Spinal cord (tissue), 10 donors: Measurements from ENCODE around the gene ATRIP. TPM values are rescaled to one million over a fixed set of nuclear protein-coding genes. Genes with fewer than 3 reads are reported as not detected.
"Not testable (repeated sequence)": the region's sequence is repeated elsewhere in the genome, so short reads cannot be mapped to it uniquely, and the experiment has no call there.

Experiments used
- DNase-seq, 6 donors: peaks; one replicate each; pipeline versions ENCODE4 v3.0.0 to v3.0.0-alpha.2; 2013 to 2015; ENCODE audit warnings: low spot score in 6 of 6, low read depth in 4 of 6
- H3K27ac ChIP-seq: one replicate; pipeline ENCODE4 v1.5.1; 2013; ENCODE audit warnings: low read depth, low read length, control low read depth
- H3K27me3 ChIP-seq: one replicate; pipeline ENCODE4 v1.6.1; 2013; ENCODE audit warnings: low read length; ENCODE audit not compliant: control insufficient read depth, insufficient read depth
- H3K36me3 ChIP-seq: one replicate; pipeline ENCODE4 v1.6.1; 2013; ENCODE audit warnings: low read length; ENCODE audit not compliant: control insufficient read depth, insufficient read depth
- H3K4me1 ChIP-seq: one replicate; pipeline ENCODE4 v1.6.1; 2013; ENCODE audit warnings: low read length; ENCODE audit not compliant: control insufficient read depth, insufficient read depth
- H3K4me3 ChIP-seq: one replicate; pipeline ENCODE4 v1.5.1; 2013; ENCODE audit warnings: low read depth, low read length, control low read depth
- H3K9me3 ChIP-seq: one replicate; pipeline ENCODE4 v1.6.1; 2013; ENCODE audit warnings: low read length; ENCODE audit not compliant: control insufficient read depth, insufficient read depth
- WGBS: methylation state at CpG from one replicate; pipeline ENCODE4 v1.1.5; 2013; ENCODE audit warnings: missing lambda C conversion rate; ENCODE audit not compliant: insufficient coverage; 5-methylcytosine and 5-hydroxymethylcytosine counted together
- long read RNA-seq, 4 donors: transcript quantifications; one replicate each; lab custom pipeline, GENCODE V29; 2026
- polyA plus RNA-seq, 2 donors: library from polyadenylated mRNA; unstranded; fragments of 120-200 nt; gene quantifications; one replicate each; pipeline ENCODE4 v1.2.1, GENCODE V29; 2013; ENCODE audit not compliant: insufficient read length in 2 of 2
- total RNA-seq, 2 donors: library from RNA; depleted of rRNA in 1 of 2; stranded (reverse); fragments of 120-200 nt in 1 of 2; fragments of >200 nt in 1 of 2; gene quantifications; one replicate each; pipeline versions ENCODE4 v1.2.3 to v1.2.4, GENCODE V29; 2013 to 2014
- donor health status: healthy.

Gene ATRIP
- total RNA-seq (1 to 10 TPM; 5.5 to 7.9 TPM), polyA plus RNA-seq (10 to 100 TPM; 11.2 to 12.8 TPM)
- long read RNA-seq, donor 1, partial matches to known transcripts: 61 of 61 reads
- long read RNA-seq, donor 1, other reads (novel, unspliced or antisense): 0 of 61 reads
- long read RNA-seq, donor 2: 0 reads
- long read RNA-seq, donor 3: 0 reads
- long read RNA-seq, donor 4, full-length matches to known transcripts: 1 of 1 reads
- long read RNA-seq, donor 4, partial matches to known transcripts: 0 of 1 reads
- long read RNA-seq, donor 4, other reads (novel, unspliced or antisense): 0 of 1 reads

DNA sequence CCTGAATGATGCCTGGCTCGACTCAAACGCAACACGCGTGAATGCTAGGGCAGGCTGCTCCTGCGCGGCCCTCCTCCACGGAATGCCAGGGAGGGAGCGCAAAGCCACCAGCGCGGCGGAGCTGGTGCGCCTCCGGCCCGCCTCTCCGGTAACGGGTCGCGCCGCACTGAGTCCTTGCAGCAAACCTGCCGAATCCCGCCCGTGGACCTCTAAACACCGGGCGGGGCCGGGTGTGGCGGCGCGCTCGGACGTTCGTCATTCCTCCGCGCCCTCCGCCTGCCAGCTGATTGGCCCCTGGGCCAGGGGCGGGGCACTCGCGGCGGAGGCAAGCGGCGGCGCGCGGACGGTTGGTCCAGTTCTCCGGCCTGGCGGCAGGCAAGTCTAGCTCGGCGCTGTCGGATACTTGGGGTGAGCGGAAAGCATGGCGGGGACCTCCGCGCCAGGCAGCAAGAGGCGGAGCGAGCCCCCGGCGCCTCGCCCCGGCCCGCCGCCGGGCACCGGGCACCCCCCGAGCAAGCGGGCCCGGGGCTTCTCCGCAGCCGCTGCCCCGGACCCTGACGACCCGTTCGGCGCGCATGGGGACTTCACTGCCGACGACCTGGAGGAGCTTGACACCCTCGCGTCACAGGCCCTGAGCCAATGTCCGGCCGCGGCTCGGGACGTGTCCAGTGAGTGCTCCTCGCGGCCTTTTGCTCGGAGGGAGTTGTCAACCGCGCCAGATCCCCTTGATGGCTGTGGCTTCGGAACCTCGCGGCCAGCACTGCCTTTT lies at the start of gene ATRIP:
Gene ATRIP (plus strand): TSS at position 313 of the 769 bp plus-strand sequence. CDS start 109 bp downstream, at position 422.
- DNase-seq: peak in 4 of 6 donors; percentile 74 to 95 (median 89)
- H3K27me3 ChIP-seq: no peaks in the 10 kb centered on the region
- no peaks in the 10 kb centered on the region for H3K9me3 ChIP-seq
- peak within 1 kb of the TSS; percentile 85 for H3K27ac ChIP-seq
- peaks cover 32% of the 10 kb centered on the region for H3K36me3 ChIP-seq
- peaks cover 21% of the 10 kb centered on the region for H3K4me1 ChIP-seq
- WGBS: under 1% methylated on average over 91 of the region's 91 CpGs
- H3K4me3 ChIP-seq: peak within 1 kb of the TSS; percentile 79

DNA sequence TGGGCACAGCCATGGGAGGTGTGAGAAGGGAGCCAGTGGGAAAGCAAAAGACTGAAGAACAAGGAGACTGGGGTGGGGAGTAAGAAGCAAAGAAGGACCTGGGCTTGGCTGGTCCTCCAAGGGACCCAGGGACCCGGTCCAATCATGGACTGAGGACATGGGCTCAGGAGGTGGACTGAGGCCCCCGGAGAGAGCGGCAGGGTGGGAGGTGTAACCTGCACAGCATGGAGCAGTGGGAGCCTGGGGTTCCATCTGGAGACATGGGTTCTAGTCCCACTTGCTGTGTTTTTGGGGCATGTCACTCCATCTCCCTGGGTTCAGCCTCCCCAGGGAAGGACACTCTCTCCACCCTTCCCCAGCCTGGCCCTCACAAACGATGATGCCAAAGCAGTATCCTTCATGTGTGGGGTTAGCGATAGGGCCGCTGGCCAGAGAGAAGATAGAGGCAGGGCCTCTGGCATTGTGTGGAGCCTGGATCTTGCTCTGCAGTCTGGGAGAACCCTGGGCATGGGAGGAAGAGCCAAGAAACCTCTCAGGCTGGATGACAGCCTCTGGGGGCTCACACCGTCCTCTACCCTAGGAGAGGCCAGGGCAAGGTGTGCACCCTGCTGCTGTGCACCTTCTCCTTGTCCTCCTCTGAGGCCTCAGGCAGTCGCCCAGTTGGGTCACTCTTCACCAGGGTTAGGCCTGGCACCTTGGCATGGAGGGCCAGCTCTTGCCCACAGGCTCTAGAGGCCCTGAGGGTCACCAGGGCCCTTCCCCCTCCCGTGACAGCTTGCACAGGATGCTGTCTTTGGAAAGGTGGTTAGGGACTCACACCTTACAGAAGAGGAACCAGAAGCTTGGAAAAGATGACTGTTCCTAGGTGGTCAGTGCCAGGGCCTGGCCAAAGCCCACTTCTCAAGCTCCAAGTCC lies 48.5 kb upstream of the ATRIP start:
- Histone ChIP-seq H3K27ac (no peak overlapping the region), H3K36me3 (peaks cover 14% of the 10 kb centered on the region), H3K27me3 (no peaks in the 10 kb centered on the region), H3K4me1 (peaks cover 5% of the 10 kb centered on the region), H3K4me3 (no peak overlapping the region), H3K9me3 (no peaks in the 10 kb centered on the region)
- DNase-seq: no peak
- WGBS: 75% methylated on average over 8 of the region's 9 CpGs

DNA sequence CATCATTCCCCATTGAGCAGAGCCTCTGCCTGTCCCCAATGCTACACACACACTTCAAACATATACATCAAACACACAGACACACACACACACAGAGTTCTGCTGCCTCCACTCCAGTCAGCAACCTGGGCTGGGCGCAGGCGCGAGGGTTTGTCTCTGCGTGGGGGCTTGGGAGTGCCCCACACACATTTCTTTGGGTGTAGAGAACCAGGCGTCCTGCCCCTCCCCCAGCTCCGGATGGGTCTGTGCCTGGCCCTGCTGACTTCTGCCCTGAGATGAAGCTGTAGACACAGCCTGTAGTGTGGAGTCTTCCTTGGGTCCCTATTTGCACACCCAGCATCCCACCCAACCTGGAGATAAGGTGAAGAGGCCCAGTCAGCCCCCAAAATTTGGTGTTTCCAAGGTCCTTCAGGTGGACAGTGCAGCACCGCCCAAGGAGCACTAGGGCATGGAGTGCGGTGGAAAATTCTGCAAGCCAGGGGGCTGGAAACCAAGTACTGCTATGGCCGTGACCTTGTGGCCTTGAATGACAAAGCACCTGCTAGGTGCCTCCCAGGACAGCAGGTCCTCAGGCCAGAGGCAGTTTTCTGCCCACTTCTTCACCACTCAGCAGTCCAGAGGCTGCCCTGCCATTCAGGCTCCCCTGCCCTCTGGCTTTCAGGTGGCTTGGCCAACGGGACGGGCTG lies 47.7 kb upstream of the ATRIP start:
- H3K27ac ChIP-seq: no peak overlapping the region
- peaks cover 5% of the 10 kb centered on the region for H3K4me1 ChIP-seq
- H3K4me3 ChIP-seq: no peak overlapping the region
- no peaks in the 10 kb centered on the region for H3K9me3 ChIP-seq
- H3K27me3 ChIP-seq: no peaks in the 10 kb centered on the region
- peaks cover 22% of the 10 kb centered on the region for H3K36me3 ChIP-seq
- 52% methylated on average over 11 of the region's 11 CpGs for WGBS
- no peak for DNase-seq

DNA sequence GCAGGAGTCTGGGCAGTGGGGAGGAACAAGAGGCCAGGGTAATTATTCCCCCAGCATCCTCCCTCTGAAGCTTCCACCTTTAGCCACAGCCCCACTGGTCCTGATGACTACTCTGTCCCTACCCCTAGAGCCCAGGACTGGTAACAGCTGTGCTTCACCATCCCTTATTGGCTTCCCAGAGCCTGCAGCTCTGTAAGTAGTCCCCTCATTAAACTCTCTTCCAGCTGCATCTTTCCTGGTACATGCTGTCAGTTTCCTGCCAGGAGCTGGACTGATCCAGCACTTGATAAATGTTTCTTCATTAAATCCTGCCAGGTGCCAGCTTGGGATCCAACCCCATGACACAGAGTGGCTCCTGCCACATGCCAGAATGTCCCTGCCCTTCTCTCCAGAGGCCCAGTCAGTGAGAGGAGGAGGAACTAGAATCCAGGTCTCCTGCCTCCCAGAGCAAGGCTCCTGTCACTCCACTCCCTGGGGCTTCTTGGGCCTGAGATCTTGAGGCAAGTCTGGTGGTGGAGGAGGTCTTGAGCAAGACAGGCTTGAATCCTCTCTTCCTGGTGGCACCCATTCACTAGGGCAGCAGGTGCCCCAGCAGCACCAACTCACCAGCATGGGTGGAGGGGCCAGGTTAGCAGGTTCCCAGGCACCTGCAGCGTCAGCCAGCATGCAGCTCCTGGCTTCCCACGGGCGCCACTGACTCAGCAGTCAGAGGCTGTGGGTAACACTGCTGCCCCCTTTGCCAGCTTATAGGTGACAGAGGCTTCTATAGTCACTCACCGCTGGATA lies 47.0 kb upstream of the ATRIP start:
- H3K27ac ChIP-seq: no peak overlapping the region

DNA sequence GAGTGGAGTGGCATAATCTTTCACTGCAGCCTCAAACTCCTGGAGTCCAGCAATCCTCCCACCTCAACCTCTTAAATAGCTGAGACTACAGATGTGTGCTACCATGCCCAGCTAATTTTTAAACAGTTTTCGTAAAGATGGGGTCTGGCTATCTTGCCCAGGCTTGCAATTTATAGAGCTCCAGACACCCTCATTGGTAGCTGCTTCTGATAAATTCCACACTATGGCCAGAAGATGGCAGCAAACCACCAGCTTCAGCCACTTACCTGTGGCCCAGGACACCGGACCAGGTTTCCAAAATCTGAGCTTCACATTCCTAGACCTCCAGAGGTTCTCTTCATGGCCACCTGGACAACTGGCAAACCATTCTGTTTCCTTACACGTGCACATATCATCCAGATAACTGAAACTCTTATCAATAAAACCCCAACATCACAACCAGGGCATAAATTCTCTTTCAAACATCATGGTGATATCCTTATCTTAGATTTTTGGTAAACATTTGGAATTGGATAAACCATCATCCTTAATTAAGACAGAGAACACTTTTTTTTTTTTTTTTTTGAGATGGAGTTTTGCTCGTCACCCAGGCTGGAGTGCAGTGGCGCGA lies 45.6 kb upstream of the ATRIP start:
- H3K27me3 ChIP-seq: no peaks in the 10 kb centered on the region
- DNase-seq: peak in 4 of 6 donors; percentile 25 to 78 (median 52)
- 80% methylated on average over 6 of the region's 6 CpGs for WGBS
- peaks cover 43% of the 10 kb centered on the region for H3K36me3 ChIP-seq
- no peaks in the 10 kb centered on the region for H3K9me3 ChIP-seq
- H3K4me1 ChIP-seq: peaks cover 5% of the 10 kb centered on the region
- H3K27ac ChIP-seq: no peak overlapping the region
- no peak overlapping the region for H3K4me3 ChIP-seq

More for the DNA sequence above, 47.0 kb upstream of the ATRIP start:
- Histone ChIP-seq H3K27me3 (no peaks in the 10 kb centered on the region), H3K4me1 (peaks cover 5% of the 10 kb centered on the region), H3K36me3 (peaks cover 30% of the 10 kb centered on the region), H3K4me3 (no peak overlapping the region), H3K9me3 (no peaks in the 10 kb centered on the region)
- WGBS: 76% methylated on average over 3 of the region's 4 CpGs
- DNase-seq: peak in 1 of 6 donors; percentile 35

DNA sequence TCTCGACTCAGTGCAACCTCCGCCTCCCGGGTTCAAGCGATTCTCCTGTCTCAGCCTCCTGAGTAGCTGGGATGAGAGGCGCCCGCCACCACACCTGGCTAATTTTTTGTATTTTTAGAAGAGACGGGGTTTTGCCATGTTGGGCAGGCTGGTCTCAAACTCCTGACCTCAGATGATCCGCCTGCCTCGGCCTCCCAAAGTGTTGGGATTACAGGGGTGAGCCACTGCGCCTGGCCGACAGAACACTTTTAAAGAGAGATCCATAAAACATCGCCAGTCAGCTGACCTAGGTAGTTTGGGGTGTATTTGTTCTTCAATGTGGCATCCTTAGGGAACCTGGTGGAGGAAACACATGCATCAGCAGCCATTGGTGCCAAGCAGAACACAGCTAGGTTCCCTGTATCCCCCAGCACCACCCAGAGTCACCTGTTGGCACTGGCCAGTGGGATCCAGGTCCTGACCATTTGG lies 45.1 kb upstream of the ATRIP start:
- H3K9me3 ChIP-seq, H3K4me1 ChIP-seq, H3K4me3 ChIP-seq, DNase-seq, H3K27me3 ChIP-seq, H3K27ac ChIP-seq: not testable (repeated sequence)
- peaks cover 49% of the 10 kb centered on the region for H3K36me3 ChIP-seq
- WGBS: 97% methylated on average over 11 of the region's 12 CpGs

DNA sequence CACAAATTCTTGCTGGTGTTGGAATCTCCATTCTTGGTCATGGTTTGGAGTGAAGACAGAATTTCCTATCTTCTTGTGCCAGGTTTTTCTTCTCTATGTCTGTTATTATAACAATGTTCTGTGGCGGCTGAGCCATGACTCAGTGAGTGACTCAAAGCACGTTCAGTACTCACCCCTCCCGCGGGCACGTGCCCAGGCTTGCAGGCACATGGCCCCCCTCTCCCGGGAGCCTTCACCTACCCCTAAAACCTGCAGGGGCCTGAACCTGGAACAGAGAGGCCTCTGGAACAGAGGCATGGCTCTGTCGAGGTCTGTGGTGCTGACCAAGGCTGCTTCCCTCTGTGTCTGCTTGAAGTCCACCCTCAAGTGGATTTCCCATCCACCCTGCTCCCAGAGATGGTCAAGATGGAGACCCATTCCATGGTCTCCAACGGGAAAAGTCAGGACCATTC lies 44.2 kb upstream of the ATRIP start:
- Histone ChIP-seq H3K4me3 (no peak overlapping the region), H3K27ac (no peak overlapping the region), H3K36me3 (peaks cover 57% of the 10 kb centered on the region), H3K27me3 (no peaks in the 10 kb centered on the region), H3K9me3 (no peaks in the 10 kb centered on the region), H3K4me1 (peaks cover 5% of the 10 kb centered on the region)
- DNase-seq: peak in 1 of 6 donors; percentile 23
- WGBS: 92% methylated on average over 3 of the region's 8 CpGs

DNA sequence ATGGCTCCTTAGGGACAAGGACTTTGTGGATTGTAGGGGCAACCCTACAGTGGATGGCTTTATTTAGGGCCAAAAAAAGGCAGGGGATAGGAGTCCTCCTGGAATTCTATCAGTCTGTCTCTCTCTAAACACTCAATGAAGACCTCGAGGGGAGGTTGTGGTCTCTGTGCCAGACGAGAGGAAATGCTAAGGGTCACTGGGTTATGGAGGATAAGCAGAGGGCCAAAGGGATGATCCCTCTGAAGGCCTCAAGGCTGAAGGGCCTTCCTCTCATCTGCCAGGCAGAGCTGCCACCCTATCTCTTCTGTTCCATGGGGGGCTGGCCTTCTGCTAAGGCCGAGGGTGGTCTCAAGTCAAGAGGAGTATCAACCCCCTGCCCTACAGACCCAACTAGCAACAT lies 43.6 kb upstream of the ATRIP start:
- no peak overlapping the region for H3K27ac ChIP-seq
- H3K27me3 ChIP-seq: no peaks in the 10 kb centered on the region
- H3K4me3 ChIP-seq: no peak overlapping the region
- peaks cover 62% of the 10 kb centered on the region for H3K36me3 ChIP-seq
- no peak for DNase-seq
- H3K9me3 ChIP-seq: no peaks in the 10 kb centered on the region
- 92% methylated on average over 1 of the region's 3 CpGs for WGBS
- peaks cover 5% of the 10 kb centered on the region for H3K4me1 ChIP-seq
